NCI-H1105 (cell line): ENCODE data around the gene LHX4.
A peak's percentile ranks its signal among the peaks of the same experiment; 100 is the strongest.

ENCODE experiments used
- DNase-seq: peaks from one replicate; lab custom pipeline; 2025; lab: John Stamatoyannopoulos, UW

Gene LHX4

DNA sequence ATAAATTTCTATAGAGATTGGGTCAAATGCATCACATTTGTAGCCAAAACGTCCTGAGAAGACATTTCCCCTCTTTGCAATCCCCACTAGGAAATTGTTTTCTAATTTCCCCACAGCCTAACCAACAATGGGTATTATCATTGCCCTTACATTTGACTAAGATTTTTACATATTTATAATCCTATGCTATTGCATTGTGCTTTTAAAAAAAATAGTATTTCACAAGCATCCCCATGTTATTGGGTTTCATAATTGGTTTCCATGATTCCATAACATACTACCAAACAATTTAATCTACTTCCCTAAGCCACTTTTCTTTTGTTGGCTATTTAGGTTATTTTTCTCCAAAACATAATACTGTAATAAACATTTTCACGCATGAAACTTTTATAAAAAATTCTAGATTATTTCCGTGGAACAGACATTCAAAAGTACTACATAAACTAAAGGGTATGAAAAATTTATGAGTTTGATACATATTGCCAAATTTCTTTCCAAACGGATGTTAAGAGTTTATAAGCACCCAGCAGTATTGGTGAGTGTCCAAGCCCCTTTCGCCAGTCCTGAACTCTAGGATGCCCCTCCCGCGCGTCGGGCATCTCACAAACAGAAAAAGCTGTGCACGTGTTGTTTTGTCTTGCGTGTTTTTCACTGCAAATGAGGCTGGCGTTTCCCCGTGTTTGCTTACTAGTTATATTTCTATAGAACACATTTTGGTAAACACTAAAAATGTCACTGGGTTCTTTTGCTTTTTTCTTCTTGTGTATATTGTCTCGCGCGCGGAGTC lies 2.0 kb upstream of the LHX4 start:
- DNase-seq = no peak

DNA sequence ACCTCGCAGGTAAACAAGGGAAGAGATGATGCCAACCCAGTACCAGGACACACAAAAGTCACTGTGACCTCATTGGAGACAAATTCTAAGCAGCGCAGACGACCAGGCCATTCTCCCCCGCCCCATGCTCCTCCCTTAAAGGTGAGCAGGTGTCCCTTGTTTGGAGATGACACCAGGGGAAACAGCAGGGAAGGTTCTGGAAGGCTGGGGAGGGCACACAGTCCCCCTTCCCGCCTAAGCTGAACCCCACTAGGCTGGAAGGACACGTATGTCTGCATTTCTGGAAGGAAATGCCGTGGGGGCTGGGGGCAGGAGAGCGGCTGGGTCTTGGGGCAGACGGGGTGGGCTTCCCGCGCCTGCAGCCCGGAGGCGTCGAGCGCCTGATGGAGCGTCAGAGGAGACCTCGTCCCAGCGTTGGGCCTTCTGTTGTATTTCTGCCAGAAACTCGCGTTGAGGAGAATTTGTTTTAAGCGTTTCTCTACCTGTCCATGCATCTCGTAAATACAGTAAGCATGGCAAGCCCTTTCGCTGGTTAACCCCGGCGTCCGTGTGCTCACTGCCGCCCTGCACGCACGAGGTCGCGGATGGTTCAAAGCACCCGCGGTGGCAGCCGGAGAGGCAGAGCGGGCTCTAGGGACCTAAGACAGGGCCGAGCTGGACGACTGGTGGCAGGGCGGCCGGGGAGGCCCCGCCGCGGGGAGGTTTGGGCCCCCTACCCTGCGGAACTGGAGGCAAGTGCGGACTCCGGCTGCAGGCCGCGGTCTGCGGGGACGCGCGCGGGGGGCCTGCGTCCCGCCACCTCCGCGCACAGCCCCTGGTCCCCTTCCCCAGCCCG lies 1.2 kb upstream of the LHX4 start:
- DNase-seq = no peak

DNA sequence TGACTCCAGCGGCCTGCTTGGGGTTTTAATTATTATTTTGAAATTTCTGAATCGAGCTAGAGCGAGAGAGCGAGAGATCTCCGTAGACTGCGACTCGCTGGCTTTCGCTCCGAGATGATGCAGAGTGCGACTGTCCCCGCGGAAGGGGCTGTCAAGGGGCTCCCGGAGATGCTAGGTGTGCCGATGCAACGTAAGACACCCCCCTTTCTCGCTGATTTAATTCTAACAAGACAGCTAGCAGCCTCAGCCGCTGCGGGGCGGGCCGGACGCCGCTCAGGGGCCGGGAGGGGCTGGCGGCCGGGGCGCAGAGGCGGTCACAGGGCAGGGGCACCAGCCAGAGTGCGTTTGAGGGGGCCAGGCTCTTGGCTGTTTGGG lies 339 bp downstream of the LHX4 start:
- peak; percentile 26 for DNase-seq

DNA sequence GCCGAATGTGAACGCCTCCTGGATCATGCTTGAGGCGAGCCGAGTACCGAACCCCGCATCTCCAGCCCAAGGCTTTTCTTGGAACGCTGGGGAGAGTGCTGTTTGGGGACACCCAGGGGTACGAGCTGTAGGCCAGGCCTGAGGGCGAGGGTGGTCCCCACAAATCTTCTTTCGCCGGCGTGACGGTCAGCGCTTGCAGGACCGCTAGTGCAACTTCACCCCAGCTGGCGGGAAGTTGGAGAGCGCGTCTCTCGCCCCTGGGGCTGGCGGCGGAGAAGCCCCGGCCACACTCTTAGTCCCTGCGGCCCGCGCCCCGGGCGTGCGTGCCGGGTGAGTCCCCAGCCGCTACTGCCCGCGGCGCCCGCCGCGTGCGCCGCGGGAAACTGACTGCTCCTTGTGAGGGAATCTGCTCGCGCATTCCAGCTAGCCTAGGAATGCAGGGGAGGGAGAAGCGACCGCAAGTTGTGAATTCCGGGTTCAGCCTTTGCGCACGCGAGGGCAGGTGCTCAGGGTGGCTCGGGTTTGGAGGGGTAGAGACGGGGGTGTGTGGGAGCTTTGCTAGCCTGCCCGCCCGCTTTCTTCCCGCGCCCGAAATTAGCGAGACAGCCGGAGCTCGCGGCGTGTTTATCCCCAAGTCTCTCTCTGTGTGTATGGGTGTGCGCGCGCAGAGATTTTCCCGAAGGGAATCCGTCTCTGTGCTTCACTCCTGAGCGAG lies 884 bp downstream of the LHX4 start:
- DNase-seq = no peak

- no peak for DNase-seq
These were observed 1.4 kb downstream of the LHX4 start for GRCh38 chr1:180231506-180231921.

DNA sequence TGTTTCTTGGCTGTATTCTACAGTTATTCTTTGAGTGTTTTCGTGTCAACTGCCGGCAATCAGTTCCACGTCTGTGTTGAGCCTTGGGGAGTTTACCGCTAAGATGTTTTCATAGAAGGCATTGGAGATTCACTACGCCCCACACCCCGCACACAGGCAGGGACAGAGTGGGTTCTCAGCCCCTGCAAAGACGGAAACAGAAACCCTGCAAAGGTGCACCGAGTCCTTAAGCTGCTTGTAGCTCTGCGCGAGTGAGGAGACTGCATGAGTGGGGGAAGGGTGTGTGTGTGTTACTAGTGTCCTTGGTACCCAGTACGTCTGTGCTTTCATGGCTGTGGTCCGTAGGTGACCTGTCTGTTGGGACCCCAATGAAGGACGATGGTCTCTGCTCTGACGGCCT lies 1.9 kb downstream of the LHX4 start:
- no peak for DNase-seq

DNA sequence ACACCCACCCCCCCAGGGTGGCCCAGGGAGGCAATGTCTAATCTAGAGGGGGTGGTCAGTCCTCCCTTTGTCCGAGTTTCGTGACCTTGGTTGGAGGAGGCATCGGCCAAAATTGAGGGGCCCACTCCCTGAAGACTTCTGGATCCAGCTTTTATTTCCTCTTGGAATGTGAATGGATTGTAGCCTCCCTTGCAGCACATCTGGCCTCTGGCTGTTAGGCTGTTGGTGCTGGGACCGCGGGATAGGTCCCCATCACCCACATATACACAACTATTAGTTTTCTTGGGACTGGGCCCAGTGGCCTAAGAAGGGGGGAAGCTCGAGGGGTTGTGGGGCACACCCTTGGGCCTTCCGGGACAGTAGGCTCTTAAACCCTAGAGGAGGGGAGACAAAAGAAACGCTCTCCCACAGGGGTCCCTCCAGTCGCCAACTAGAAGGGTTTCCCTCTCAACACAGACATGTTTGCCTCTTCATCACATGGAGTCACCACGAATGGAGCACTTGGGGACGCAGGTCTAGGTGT lies 2.5 kb downstream of the LHX4 start:
- no peak for DNase-seq

DNA sequence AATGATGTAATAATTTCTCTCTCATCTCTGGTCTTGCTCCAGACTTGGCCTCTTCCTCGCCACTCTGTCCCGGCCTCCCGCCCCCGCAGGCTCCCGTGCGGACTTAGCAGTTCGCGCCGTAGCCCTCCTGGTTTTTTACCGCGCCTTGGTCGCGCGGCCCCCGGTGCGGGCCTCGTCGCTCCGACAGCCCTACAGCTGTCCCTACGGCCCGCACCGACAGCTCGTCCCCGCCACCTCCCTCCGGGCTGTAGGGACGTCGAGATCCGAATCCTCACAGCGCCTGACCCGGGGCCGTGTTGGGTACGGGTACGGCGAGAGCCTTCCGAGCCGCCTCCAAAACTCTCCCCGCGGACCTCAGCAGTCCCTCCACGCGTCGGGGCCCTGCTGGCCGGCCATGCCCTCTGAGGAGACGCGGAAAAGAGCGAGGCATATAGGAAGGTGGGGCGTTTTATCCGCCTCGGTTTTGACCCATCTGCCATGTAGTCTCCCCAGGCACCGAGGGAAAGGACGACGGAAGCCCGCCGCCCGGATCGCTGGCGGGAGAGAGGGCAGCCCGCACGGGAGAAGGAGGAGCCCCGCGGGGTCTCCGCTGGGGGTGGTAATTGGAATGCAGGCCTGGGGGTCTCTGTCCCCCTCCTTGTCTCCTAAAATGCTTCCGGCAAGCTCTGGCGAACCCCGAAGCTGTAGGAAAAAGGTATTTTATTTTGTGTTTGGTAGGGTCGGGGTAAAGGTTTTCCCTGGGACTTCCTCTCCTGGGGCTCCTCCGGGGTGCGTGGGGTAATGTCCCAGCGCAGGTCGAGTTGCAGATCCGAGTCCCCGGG lies 3.3 kb downstream of the LHX4 start:
- no peak for DNase-seq

- DNase-seq = no peak
These were observed 4.5 kb downstream of the LHX4 start for GRCh38 chr1:180234369-180235076.

DNA sequence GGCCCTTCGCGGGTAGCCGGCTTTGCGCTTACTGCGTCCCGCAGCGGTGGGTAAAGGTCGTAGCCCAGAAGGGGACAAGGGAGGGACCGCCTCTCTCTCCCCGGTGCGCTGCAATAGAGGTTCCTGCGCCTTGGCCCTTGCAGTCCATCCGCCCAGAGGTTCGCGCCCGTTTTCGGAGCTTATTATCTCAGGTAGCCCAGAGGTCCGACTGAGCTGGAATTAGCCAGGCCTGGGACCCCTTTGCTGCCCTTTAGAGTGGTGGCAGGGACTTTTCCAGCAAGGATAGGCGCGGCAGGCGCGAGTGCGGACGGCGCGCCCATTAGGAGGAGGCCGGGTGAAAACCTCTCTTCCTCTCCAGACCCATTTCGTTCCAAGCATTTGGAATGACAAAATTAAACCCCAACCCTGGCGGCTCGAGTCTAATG lies 5.0 kb downstream of the LHX4 start:
- no peak for DNase-seq

DNA sequence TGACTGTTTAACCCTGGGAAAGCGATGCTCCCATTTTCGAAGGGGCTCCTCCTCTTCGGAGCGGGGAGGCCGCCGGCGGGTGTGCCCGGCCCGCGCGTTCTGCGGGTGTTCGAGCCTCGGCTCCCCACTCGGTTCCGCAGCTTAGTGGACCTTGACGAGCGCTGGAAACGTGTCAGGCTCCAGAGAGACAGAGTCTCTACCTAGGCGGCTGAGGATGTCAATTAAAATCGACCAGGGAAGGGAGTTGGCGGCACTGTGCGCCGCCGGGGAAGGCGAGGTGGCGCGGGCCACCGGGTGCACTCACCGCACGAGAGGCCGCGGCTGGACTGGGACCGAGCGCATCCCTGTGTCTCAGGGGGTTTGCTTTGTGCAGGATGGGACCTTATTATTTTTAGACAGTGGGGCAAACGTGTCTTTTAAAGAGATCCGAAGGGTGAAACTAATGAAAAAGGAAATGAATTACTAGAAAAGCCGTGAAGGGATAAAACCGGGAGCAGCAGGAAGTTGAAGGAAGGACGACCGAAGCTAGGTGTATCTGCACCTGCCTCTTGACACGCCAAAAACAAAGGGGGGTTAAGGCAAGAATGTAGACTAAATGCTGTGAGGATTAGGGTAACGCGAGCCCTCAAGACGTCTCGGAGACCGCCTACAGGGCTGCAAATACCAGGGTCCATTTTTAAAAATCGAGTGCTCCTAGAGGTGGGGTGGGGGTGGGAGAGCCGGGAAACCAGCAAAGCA lies 5.6 kb downstream of the LHX4 start:
- no peak for DNase-seq

GRCh38 chr1:180236698-180237509 lies 6.8 kb downstream of the LHX4 start:
- DNase-seq = no peak

DNA sequence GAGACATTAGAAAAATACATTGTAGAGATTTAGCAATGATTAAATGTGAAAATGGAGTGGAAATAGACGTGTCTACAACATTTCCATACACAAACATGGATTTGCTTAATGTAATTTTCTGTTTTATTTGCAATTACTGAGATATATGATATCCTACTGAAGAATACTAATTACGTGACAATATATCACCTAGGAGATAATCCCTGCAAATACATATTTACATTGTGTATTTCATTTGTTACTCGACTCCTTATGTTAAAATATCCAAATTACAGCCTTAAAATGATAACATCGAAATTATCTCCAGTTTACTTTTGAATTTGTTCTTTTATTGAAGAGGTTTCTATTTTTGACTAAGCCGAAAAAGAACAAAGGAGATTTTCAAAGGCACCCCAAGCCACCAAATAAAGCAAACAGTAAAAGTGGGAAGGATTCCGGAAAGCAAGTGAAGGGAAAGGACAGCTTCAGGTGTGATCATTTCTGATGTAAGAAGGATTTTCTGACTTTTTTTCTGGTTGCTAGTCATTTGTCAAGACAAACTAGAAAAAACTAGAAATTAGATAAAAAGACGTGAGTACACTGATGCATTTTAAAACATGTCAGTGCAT lies 7.9 kb downstream of the LHX4 start:
- no peak for DNase-seq

GRCh38 chr1:180238675-180239074 lies 8.6 kb downstream of the LHX4 start:
- no peak for DNase-seq

- no peak for DNase-seq
These were observed 9.4 kb downstream of the LHX4 start for GRCh38 chr1:180239145-180240096.

- DNase-seq = no peak
These were observed 11.9 kb downstream of the LHX4 start for GRCh38 chr1:180241716-180242544.
